Stomach (tissue), 4 donors: ENCODE data around the gene OGFOD2.

Experiments
- CTCF ChIP-seq, 7 experiments: fragments of 450-650 bp in 4 of 7; fragments of 200-600 bp in 3 of 7; sonication (generic) in 3 of 7; IDR thresholded peaks; one replicate each; pipeline ENCODE4 v1.5.1; 2016 to 2019; ENCODE audit warnings: antibody characterized with exemption in 7 of 7, control low read depth in 2 of 7, mild to moderate bottlenecking in 1 of 7
- POLR2A ChIP-seq, 4 donors: fragments of 450-650 bp; IDR thresholded peaks; one replicate each; pipeline ENCODE4 v1.6.1; 2016; ENCODE audit warnings: antibody characterized with exemption in 4 of 4, control low read depth in 2 of 4, mild to moderate bottlenecking in 1 of 4, moderate library complexity in 1 of 4

- TF ChIP-seq POLR2A (IDR thresholded peaks at IDR 0.05) (no peak), CTCF (IDR thresholded peaks at IDR 0.05) (no peak)
These were observed 30.1 kb downstream of the OGFOD2 start for GRCh38 chr12:123005081-123005626.
